ENCODE data around the gene PLEKHH1. TPM values are rescaled to one million over a fixed set of nuclear protein-coding genes. Genes with fewer than 3 reads are reported as not detected.

PLEKHH1 gene
- total RNA-seq, 1 donor from 2014 or later: 3.7 TPM

DNA sequence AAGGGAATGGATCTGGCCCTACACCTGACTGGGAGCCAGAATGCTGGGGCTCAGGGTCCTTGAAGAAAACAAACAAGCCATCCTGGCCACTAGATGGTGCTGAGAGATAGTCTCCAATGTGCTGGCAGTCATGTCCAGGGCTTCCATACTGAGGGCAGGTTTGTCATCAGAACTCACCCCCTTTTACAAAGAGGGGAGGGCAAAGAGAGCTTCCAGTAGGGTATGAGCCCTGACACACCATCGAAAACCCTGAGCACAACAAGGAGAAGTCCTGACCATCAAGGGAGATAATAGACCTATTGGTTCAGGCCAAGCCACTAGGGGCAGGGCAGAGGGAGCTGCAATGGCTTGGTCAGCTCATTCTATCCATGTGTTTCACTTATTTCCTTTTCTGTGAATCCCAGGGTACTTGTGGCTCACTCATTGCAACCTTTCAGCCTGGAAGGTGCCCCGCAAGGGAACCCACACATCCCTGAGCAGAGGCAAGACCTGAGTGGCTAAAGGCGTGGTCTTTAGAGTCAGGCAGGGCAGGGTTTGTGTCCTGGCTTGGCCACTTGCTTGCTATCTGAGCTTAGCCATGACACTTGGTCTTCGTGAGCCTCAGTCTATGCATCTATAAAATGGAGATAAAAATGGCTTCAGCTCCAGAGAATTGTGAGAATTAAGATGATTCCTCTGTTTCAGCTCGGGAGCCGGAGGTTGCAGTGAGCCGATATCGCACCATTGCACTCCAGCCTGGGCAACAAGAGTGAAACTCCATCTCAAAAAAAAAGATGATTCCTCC is 6.2 kb upstream of the PLEKHH1 start:
- Histone ChIP-seq H3K27ac (replicated peaks) (no peak overlapping the region), H3K9me3 (replicated peaks) (no peaks in the 10 kb centered on the region), H3K36me3 (no peaks in the 10 kb centered on the region), H3K4me1 (peaks cover 21% of the 10 kb centered on the region), H3K4me3 (no peak overlapping the region), H3K27me3 (ENCODE audit: low read depth) (peaks cover 42% of the 10 kb centered on the region)
- intact Hi-C loops (cut with micrococcal nuclease): no loop called here
- TF ChIP-seq, protein P1, sequence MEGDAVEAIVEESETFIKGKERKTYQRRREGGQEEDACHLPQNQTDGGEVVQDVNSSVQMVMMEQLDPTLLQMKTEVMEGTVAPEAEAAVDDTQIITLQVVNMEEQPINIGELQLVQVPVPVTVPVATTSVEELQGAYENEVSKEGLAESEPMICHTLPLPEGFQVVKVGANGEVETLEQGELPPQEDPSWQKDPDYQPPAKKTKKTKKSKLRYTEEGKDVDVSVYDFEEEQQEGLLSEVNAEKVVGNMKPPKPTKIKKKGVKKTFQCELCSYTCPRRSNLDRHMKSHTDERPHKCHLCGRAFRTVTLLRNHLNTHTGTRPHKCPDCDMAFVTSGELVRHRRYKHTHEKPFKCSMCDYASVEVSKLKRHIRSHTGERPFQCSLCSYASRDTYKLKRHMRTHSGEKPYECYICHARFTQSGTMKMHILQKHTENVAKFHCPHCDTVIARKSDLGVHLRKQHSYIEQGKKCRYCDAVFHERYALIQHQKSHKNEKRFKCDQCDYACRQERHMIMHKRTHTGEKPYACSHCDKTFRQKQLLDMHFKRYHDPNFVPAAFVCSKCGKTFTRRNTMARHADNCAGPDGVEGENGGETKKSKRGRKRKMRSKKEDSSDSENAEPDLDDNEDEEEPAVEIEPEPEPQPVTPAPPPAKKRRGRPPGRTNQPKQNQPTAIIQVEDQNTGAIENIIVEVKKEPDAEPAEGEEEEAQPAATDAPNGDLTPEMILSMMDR (IDR thresholded peaks at IDR 0.05; ENCODE audit: borderline replicate concordance): peak; percentile 70
- DNase-seq: no peak

DNA sequence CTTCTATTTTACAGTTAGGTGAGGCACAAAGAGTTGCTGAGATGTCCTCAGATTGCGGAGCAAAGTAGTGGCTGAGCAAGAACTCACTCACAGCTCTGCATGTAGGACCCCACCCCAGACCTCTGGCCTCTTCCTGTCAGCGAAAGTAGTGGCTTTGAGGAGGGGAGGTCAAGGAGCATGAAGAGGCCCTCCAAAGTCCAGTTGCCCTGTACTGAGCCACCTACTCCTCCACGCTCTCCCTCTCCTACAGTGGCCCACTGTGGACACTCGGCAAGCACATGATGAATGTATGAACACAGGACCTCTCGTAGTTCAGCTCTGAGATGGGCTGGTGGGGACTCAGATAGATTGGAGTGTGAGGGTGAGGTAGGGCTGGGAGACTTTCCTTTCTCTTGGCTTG is 5.3 kb upstream of the PLEKHH1 start:
- TF ChIP-seq, protein P1 (IDR thresholded peaks at IDR 0.05; ENCODE audit: borderline replicate concordance): no peak
- no peak for DNase-seq

DNA sequence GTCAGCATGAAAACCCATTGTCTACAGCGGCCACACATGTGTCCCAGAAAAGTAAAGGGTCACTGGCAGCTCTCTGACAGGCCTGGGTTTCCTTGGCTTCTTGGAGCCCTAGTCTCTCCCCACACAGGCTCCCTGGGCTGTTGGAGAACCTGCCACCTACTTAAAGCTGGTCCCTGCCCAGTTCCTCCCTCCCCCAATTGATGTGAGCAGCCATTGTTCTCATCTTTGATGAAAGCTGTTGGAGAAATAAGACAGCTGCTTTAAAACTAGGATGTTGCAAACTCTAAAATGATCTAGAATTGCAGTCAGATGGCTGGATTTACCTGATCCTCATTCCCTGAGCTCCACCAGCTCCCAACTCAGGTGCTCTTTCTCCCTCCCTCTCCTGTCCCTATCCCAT is 4.8 kb upstream of the PLEKHH1 start:
- TF ChIP-seq, protein P1 (IDR thresholded peaks at IDR 0.05; ENCODE audit: borderline replicate concordance): no peak
- Histone ChIP-seq H3K4me3 (no peak overlapping the region), H3K27me3 (ENCODE audit: low read depth) (peaks cover 28% of the 10 kb centered on the region), H3K36me3 (no peaks in the 10 kb centered on the region), H3K27ac (replicated peaks) (no peak overlapping the region), H3K4me1 (peaks cover 17% of the 10 kb centered on the region), H3K9me3 (replicated peaks) (no peaks in the 10 kb centered on the region)
- no peak for DNase-seq
- intact Hi-C loops (cut with micrococcal nuclease): no loop called here

More for the DNA sequence above, 5.3 kb upstream of the PLEKHH1 start:
- no peak overlapping the region for H3K4me3 ChIP-seq
- H3K27me3 ChIP-seq (ENCODE audit: low read depth): peaks cover 33% of the 10 kb centered on the region
- H3K9me3 ChIP-seq (replicated peaks): no peaks in the 10 kb centered on the region
- H3K4me1 ChIP-seq: peaks cover 17% of the 10 kb centered on the region
- no peak overlapping the region for H3K27ac ChIP-seq (replicated peaks)
- intact Hi-C loops (cut with micrococcal nuclease): no loop called here
- no peaks in the 10 kb centered on the region for H3K36me3 ChIP-seq

DNA sequence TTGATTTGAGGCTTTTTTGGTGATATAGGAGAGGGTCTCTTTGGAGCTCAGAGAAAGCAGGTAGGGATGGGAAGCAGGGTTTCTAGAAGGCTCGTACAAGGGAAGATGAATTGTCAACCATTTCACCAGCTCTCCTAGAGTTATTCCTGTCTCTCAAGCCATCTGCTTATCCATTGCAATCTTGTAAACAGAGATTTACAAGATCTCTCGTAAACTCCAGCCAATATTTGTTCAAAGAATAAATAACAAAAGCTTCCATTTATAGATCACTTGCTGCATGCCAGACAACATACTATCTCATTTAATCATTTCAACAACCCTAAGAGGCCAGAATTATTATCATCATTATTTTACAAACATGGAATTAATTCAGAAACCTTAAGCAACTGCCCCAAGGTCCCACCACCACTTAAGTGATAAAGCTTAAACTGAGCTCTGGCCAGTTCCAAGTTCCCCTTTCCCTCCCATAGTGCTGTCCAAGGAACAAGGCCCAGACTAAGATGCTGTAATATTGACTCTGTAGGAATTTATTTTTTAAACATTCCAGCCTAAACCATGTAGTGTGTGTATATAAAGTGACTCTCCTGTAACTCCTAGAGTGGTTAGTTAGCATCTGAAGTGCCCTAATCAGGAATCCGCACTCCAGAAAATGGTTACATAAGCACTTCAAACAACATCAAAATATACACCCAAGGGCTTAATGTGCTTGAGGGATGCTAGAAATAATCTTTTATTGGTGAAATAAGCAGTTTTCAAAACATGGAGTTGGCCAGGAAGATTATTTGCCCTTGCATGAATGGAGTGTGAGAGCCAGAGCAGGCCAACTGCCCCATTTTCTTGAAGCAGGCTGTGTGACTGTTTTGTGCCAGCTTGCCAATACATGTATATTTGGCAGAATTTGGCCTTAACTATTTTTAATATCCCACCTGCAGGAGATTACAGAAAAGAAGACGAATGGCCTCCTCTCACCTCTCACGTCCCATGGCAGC is 2.8 kb upstream of the PLEKHH1 start:
- peaks cover 14% of the 10 kb centered on the region for H3K4me1 ChIP-seq
- no peak for DNase-seq
- intact Hi-C loops (cut with micrococcal nuclease): no loop called here
- H3K27me3 ChIP-seq (ENCODE audit: low read depth): peaks cover 12% of the 10 kb centered on the region
- no peaks in the 10 kb centered on the region for H3K9me3 ChIP-seq (replicated peaks)
- TF ChIP-seq, protein P1 (IDR thresholded peaks at IDR 0.05; ENCODE audit: borderline replicate concordance): no peak
- H3K36me3 ChIP-seq: no peaks in the 10 kb centered on the region
- no peak overlapping the region for H3K4me3 ChIP-seq
- no peak overlapping the region for H3K27ac ChIP-seq (replicated peaks)

DNA sequence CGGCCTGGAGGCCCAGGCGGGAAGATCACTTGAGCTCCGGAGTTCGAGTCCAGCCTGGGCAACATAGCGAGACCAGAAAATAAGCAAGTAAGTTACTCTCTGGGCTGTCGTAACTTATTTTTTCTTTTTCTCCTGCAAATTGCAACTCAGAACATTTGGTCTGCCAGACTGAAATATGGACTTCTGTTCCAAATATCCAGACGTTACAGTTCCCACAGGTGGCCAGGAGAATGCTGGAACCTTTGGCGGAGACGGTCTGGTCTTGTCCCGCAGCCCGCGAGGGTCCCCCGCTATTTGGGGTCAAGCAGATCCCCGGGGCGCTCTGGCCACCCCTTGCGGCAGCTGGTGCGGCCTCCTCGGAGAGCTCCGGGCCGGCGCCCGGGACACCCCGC is 488 bp upstream of the PLEKHH1 start:
- Histone ChIP-seq H3K27me3 (ENCODE audit: low read depth) (no peaks in the 10 kb centered on the region), H3K4me1 (peaks cover 14% of the 10 kb centered on the region), H3K36me3 (no peaks in the 10 kb centered on the region), H3K27ac (replicated peaks) (peak overlapping the region; percentile 68), H3K4me3 (peak overlapping the region; percentile 72), H3K9me3 (replicated peaks) (no peaks in the 10 kb centered on the region)
- TF ChIP-seq, protein P1 (IDR thresholded peaks at IDR 0.05; ENCODE audit: borderline replicate concordance): no peak
- no peak for DNase-seq
- intact Hi-C loops (cut with micrococcal nuclease): no loop called here

All from left ventricle myocardium inferior (tissue), 1 donor.